DLD1 (cell line): ENCODE results near the gene NANOS1.

Experiments
- in situ Hi-C: cut with HindIII; loops from 2 replicates; pipeline ENCODE4 v1.10.0; 2017; ENCODE audit warnings: low sequenced_read_pairs

The NANOS1 gene, protein sequence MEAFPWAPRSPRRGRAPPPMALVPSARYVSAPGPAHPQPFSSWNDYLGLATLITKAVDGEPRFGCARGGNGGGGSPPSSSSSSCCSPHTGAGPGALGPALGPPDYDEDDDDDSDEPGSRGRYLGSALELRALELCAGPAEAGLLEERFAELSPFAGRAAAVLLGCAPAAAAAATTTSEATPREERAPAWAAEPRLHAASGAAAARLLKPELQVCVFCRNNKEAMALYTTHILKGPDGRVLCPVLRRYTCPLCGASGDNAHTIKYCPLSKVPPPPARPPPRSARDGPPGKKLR

DNA sequence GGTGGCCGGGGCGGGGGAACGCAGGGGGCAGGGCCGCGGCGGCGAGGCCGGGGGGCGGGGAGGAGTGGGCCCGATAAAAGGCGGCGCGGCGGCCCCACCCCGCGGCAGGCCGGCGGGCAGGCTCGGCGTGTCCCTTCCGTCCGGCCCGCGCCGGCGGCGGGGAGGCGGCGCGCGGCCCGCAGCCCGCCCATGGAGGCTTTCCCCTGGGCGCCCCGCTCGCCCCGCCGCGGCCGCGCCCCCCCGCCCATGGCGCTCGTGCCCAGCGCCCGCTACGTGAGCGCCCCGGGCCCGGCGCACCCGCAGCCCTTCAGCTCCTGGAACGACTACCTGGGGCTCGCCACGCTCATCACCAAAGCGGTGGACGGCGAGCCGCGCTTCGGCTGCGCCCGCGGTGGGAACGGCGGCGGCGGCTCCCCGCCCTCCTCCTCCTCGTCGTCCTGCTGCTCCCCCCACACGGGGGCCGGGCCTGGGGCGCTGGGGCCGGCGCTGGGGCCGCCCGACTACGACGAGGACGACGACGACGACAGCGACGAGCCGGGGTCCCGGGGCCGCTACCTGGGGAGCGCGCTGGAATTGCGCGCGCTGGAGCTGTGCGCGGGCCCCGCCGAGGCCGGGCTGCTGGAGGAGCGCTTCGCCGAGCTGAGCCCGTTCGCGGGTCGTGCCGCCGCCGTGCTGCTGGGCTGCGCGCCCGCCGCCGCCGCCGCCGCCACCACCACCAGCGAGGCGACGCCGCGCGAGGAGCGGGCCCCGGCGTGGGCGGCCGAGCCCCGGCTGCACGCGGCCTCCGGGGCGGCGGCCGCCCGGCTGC lies at the start of gene NANOS1:
Gene NANOS1 (plus strand): TSS at position 102 of the 808 bp plus-strand sequence. CDS start 88 bp downstream, at position 190.
- in situ Hi-C loops: no loop called here

DNA sequence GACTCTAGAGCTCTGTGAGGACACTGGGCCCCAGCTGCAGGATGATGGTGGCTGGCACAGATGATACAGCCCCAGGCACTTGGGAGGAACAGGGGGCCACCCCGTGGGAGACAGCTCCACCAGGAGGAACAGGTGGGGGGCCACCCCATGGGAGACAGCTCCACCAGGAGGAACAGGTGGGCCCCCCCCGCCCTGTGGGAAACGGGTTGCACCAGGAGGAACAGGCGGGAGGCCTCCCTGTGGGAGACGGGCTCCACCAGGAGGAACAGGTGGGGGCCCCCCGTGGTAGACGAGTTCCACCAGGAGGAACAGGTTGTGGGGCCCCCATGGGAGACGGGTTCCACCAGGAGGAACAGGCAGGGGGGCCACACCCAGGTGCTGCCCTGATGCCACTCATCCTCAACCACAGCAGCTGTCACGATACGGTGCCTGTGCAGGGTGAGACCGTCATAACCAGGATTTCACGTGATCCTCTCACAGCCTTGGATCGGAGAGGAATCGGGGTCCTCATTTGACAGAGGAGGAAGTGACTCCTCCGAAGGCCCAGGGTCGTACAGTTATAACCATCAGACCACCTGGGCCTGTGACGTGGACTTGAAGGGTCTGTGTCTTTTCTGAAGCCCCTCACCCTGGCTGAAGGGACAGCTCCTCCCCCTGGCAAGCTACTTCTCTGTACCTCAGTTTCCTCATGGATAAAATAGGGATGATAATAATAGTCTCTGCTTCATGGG lies 49.2 kb upstream of the NANOS1 start:
- in situ Hi-C loops: no loop called here

DNA sequence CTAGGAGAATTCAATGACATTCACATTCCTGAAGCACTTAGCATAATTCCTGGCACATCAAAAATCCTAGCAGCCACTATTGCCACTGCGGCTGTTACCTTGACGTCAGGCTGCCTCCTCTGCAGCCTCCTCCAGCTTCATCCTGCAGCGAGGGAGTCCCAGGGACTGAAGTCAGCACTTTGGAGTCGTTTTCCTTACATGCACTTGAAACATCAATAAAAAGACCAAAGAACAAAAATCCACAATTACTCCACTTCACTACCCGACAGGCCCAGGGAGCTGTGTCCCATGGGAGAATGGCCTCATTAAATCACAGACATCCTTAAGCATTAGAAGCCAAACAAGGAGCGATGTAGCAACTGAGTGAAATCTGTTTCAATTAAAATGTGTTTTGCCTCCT lies 48.6 kb upstream of the NANOS1 start:
- in situ Hi-C loops: no loop called here

DNA sequence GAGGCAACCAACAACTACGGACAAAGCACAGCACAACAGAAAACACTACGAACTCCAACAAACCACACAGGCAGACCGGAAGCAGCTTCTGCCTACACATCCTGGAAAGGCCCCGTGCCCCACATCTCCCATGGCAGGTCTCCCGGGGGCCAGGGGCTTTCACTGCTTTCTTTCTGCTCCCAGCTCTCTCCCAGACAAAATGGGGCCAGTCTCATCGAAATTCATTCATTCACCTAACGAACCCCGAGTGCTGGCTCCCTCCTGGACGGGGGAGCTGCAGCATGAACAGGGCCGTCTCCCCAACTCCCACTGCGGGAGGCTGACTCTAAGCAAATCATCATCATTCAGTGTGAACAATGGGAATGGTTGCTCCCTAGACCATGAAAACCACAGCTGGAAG lies 47.6 kb upstream of the NANOS1 start:
- in situ Hi-C loops: no loop called here

DNA sequence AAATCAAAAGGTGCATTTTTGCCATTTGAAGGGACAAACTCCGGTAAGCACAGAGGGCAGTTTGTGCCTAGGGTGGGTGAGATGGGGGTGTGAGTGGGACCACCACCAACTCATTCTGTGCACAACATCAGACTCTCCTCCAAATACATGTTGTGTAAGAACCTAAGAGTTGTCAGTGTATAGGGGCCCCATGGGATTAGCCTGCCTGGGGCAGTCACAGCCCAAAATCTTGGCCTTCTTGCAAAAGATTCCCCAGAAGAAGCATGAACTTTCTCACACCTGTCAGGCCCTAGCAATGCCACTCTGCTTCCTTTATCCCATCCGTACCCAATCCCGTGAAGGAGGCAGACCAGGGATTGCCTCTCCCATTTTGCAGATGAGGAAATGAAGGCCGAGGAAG lies 47.1 kb upstream of the NANOS1 start:
- in situ Hi-C loops: no loop called here

DNA sequence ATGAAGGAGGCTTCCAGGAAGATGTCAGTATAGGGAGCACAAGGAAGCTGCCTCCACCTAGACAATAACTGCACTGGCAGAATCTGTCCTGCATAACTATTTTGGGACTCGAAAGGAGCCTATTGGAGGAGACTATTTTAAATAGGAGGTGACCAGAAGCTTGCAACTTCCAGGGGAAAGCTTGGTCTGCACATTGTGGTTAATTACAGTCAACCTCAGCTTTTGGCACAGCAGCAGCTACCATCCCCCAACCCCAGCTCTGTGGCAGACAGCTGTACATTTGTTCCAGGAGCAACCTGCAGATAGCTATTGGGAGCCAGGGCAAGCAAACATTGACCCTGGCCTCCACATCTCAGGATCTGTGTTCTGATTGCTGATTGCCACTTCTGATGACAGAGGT lies 46.3 kb upstream of the NANOS1 start:
- in situ Hi-C loops: no loop called here

DNA sequence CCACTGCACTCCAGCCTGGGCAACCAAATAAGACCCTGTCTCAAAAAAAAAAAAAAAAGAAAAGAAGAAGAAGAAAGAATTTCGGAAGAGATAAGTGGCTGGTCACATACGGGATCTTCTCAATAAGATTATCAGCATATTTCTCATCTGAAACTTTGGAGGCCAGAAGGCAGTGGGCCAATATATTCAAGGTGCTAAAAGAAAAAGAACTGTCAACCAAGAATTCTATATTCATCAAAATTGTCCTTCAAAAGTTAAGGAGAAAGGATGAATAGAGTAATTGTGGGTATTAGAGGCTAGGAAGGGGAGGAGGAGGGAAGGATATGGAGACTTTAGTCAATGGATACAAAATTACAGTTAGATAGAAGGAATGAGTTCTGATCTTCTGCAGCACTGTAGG lies 43.9 kb upstream of the NANOS1 start:
- in situ Hi-C loops: no loop called here

DNA sequence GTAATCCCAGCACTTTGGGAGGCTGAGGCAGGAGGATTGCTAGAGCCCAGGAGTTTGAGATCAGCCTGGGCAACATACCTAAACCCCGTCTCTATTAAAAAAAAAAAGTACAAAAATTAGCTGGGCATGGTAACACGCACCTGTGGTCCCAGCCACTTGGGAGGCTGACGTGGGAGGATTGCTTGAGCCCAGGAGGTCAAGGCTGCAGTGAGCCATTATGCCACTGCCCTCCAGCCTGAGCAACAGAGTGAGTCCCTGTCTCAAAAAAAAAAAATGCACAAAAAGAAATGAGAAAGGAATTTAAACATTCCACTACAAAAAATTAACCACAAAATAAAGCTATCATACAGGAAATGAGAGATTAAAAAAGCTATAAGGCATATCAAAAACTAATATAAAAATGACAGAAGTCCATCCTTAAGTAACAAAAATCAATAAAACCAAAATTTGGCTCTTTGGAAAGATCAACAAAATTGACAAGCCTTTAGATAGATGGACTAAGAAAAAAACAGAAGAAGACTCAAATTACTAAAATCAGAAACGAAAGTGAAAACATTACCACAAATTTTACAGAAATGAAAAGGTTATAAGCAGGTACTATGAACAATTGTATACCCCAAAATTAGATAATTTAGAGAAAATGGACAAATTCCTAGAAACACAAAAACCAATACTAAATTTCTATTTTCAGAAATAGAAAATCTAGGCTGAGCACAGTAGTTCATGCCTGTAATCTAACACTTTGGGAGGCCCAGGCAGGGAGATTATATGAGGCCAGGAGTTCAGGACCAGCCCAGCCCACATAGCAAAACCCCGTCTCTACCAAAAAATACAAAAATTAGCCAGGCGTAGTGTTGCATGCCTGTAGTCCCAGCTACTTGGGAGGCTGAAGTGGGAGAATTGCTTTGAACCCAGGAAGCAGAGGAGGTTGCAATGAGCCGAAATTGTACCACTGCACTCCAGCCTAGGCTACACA lies 42.4 kb upstream of the NANOS1 start:
- in situ Hi-C loops: no loop called here

DNA sequence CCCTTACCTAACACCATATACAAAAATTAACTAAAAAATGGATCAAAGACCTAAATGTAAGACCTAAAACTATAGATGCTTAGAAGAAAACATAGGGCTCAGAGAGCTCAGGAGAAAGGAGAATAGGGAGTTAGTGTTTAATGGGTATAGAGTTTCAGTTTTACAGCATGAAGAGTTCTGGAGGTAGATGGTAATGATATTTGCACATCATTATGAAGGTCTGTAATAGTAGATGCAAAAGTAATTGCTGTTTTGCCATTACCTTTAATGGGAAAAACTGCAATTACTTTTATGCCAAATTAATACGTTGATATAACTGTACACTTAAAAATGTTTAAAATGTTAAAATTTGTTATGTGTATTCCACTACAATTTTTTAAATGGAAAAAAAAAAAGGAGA lies 39.2 kb upstream of the NANOS1 start:
- in situ Hi-C loops: no loop called here

DNA sequence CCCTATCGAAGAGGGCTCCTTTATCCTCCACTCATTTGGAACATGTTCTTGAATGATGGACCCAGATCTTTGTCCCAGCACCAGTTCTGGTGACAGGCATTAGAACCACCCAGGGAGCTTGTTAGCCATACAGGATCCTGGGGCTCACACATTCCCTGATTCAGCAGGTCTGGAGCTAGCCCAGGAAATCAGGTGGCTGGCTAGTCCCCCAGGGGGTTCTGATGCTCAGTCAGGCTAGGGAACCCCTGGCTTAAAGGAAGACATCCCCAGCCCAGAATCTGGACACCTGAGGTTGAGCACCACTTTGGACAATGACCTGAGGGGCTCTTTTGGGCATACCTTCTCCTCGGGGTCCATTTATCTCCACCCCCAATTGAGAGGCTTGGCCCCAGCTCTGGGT lies 37.0 kb upstream of the NANOS1 start:
- in situ Hi-C loops: no loop called here

DNA sequence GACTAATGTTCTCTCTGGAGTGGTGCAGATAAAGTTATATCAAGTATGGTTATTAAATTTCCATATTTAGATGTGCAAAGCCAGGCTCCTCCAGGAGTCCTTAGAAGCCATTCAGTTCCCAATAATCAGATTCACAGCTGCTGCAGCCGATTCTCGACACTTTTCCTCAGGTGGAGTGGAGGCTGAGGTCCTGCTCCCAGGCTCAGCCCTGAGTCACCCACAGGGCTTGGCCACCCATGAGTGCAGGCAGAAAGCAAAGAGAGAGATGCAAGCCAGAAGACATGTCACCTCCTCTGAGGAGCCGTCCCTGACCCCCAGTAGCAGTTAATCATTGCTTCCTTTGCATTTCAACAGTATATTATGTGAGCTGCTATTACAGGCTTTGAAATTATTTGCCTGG lies 36.3 kb upstream of the NANOS1 start:
- in situ Hi-C loops: no loop called here

DNA sequence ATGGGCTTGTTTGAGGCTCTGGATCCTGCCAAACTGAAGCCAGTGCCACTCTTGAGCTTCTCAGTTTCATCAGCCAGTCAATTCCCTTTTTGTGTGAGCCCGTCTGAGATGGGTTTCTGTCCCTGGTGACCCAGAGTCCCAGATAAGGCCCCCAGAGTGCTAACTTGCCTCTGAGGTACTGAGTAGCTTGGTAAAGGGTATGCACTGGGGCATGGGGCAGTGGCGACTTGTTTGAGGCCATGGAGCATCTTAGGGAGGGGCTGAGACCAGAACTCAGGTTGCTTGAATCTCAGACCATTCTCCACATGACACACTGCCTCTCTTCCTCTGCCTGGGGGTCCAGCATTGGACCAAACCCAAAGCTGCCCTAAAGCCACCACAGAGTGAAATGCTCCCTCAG lies 35.2 kb upstream of the NANOS1 start:
- in situ Hi-C loops: no loop called here

DNA sequence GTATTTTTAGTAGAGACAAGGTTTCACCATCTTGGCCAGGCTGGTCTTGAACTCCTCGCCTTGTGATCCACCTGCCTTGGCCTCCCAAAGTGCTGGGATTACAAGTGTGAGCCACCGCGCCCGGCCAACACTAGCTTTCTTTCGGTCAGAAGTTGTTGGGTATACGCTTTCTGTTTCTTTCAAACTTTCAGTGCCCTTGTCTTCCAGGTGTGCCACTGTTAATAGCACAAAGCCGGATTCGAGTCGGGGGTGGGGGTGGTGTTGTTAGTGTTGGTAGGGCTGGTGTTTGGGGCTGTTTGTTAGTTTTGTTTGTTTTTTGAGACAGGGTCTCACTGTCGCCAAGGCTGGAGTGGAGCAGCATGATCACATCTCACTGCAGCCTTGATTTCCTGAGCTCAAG lies 33.8 kb upstream of the NANOS1 start:
- in situ Hi-C loops: no loop called here

DNA sequence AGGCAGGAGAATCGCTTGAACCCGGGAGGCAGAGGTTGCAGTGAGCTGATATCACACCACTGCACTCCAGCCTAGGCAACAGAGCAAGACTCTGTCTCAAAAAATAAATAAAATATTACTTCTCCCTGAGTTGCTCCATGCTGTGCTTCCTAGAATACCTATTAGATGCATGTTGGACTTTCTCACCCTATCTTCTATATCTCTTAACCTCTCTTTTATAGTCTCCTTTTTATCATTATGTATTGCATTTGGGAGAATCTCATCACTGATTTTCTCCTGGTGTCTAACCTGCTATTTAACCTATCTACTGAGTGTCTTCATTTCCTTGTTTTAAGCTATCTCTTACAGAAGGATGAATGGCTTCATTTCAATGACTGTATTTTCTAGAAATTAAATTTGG lies 32.1 kb upstream of the NANOS1 start:
- in situ Hi-C loops: no loop called here

DNA sequence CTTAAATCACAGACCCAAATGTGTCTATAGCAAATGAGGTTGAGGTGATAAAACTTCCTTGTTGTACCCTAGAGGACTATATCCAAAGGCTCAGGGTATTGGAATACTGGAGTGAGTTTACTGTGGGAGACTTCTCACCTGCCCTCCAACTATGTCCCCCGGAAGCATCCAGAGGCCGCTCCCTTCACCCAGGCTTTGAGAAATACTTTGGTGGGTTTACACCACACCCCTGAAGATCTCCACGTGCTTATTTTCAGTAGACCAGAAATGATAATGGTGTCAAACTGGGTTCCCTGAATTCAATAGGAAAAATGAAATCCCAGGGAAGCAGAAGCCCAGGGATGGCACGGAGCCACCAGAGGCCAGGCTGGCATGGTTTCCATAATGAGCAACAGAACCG lies 31.3 kb upstream of the NANOS1 start:
- in situ Hi-C loops: no loop called here

DNA sequence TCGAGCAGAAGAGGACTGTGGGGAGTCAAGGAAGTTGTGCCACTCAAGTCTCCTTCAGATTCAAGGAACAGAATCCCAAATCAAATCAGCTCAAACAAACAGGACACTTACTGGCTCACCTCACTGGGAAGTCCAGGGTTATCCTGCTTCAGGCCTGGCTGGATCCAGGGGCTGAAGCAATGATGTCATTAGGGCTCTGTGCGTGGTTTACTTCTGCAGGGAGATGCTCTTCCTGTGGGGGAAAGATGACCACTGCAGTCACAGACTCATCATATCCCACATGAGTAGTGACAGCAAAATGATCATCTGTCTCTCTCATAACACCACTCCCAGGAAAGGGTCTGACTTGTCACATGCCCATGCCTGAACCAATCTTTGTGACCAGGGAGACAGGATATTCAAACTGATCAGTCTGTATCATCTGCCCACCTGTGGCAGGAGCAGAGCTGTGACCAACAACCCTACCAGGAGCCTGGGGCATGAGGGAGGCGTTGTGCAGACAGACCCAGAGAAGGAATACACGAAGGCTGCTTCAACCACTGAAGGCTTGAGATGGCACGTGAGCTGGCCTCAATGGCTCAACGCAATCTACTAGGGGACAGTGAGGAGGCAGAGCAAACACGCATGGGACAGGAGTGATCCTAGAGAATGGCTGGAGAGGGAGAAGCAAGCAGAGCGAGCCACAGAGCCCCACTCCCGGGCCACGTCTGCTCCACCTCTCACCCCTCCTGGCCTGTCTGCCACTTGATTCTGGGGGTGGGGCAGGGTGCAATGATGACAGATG lies 27.6 kb upstream of the NANOS1 start:
- in situ Hi-C loops: no loop called here

DNA sequence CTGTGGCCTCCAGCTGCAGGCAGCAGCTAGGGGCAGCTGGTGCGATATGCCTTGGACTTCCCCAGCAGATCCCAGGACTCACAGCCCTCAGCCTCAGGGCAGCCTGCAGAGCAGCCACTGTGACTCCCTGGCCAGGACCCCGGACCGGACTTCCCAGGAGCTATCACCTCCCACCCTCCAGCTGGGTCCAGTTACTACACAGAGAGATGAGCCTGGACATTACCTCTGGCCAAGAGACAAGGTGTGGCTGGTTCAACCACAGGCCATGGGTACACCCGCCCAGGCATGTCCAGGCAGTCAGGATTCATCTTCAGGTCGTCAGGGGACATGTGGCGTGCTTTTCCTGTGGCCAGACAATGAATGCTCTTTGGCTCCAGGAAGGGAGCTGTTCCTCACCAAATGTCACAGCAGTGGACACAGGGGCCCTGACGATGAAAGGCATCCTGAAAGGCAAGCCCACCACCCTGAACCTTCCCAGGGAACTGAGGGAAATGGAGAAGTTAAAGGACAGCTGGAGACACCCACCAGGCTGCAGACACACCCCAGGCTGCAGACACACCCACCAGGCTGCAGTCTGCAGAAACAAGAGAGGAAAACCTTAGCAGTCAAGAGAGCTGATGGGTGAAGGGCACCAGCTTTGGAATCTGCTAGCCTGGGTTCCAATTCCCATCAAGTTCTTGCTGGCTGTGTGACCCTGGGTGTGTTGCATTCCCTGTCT lies 25.8 kb upstream of the NANOS1 start:
- in situ Hi-C loops: no loop called here

DNA sequence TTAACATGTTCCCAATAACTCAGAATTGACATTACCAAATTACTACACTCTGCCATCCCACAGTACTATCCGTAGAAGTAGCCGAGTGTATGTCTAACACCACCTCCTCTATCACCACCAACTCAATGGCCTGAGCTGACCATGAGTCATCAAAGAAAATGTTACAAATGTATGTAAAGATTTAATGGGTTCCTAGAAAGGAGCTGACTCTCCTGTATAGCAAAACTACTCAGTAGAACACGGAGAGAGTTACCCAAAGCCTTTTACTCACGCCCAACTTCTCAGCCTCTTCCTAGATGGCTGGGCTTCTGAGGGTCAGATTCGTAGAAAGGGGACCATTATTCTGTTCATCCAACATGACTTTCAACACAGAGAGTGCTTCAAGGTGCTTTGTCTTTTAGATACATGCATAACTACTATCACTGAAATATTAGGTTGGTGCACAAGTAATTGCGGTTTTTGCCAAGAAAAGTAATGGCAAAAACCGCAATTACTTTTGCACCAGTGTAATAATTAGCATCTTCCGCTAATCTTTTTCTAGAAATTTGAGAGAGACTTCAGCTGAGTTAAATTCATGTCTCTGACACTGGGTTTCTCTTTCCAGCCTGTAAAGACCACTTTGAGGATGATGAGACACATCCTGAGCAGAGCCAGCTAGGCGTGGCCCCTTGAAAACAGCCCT lies 24.0 kb upstream of the NANOS1 start:
- in situ Hi-C loops: no loop called here
